ENCODE results near the gene TP73. TPM values are rescaled to one million over a fixed set of nuclear protein-coding genes. Genes with fewer than 3 reads are reported as not detected.

TP73 gene
- total RNA-seq, 1 donor from 2014 or later = 2.2 TPM

DNA sequence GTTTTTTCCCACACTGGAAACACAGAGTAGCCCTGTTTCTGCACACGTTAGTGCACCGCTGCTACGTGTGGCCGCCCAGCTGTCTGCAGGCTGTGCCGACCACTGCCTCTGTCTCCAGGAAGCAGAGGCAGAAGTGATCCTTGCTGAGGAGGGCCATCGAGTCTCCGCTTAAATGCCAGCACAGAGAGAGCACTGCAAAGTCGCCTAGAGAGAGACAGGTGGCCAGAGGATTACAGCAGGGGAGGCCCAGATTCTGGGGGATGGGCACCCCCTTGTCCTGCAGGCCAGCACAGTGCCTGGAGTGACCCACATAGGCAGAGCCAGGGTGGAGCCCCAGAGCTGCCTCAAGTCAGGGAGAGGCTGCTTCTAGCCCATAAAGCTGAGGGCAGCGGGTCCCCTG is 21.4 kb upstream of the TP73 start:
- Mint-ChIP-seq H3K4me3 (ENCODE audit: low read depth) (no peak overlapping the region), H3K27ac (peak overlapping the region; percentile 64)
- TF ChIP-seq CTCF (IDR thresholded peaks at IDR 0.05; ENCODE audit: unreplicated experiment) = no peak

GRCh38 chr1:3631320-3632260 is 20.7 kb upstream of the TP73 start:
- no peak overlapping the region for H3K27ac Mint-ChIP-seq

More for the DNA sequence above, 21.4 kb upstream of the TP73 start:
- no peaks in the 10 kb centered on the region for H3K9me3 Mint-ChIP-seq (ENCODE audit: low read depth)
- H3K36me3 Mint-ChIP-seq (ENCODE audit: insufficient read depth) = peaks cover 8% of the 10 kb centered on the region
- no peaks in the 10 kb centered on the region for H3K27me3 Mint-ChIP-seq
- H3K4me1 Mint-ChIP-seq (ENCODE audit: low read depth) = peaks cover 2% of the 10 kb centered on the region
- DNase-seq (ENCODE audit: low spot score, unreplicated experiment) = no peak

DNA sequence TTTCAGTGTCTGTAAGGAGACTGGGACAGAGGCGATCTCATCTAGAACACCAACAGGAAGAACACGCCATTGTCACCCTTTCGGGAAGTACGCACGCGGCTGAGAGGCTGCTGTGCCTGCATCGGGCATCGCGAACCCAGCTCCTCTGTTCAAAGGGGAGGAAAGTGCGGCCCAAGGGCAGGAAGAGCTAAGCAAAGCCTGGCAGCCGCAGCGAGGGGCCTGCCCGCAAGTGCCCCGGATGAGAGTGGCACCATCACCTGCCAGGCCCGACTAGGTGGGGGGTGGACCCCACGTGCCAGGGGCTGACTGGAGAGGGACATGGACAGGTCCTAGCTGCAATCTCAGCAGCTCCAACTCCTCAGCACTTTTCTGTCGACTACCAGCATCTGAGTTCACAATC is 20.0 kb upstream of the TP73 start:
- Mint-ChIP-seq H3K27ac (no peak overlapping the region), H3K36me3 (ENCODE audit: insufficient read depth) (peaks cover 9% of the 10 kb centered on the region)
- DNase-seq (ENCODE audit: low spot score, unreplicated experiment) = no peak

More at GRCh38 chr1:3631320-3632260, 20.7 kb upstream of the TP73 start:
- no peak overlapping the region for H3K4me3 Mint-ChIP-seq (ENCODE audit: low read depth)
- no peaks in the 10 kb centered on the region for H3K4me1 Mint-ChIP-seq (ENCODE audit: low read depth)
- H3K27me3 Mint-ChIP-seq = no peaks in the 10 kb centered on the region
- no peak for TF ChIP-seq CTCF (IDR thresholded peaks at IDR 0.05; ENCODE audit: unreplicated experiment)
- H3K36me3 Mint-ChIP-seq (ENCODE audit: insufficient read depth) = peaks cover 7% of the 10 kb centered on the region
- H3K9me3 Mint-ChIP-seq (ENCODE audit: low read depth) = no peaks in the 10 kb centered on the region
- DNase-seq (ENCODE audit: low spot score, unreplicated experiment) = no peak

GRCh38 chr1:3632716-3633343 is 19.5 kb upstream of the TP73 start:
- Mint-ChIP-seq H3K4me1 (ENCODE audit: low read depth) (no peaks in the 10 kb centered on the region), H3K27me3 (no peaks in the 10 kb centered on the region), H3K4me3 (ENCODE audit: low read depth) (no peak overlapping the region), H3K9me3 (ENCODE audit: low read depth) (no peaks in the 10 kb centered on the region), H3K36me3 (ENCODE audit: insufficient read depth) (peaks cover 8% of the 10 kb centered on the region), H3K27ac (no peak overlapping the region)
- no peak for DNase-seq (ENCODE audit: low spot score, unreplicated experiment)
- TF ChIP-seq CTCF (IDR thresholded peaks at IDR 0.05; ENCODE audit: unreplicated experiment) = no peak

More for the DNA sequence above, 20.0 kb upstream of the TP73 start:
- no peaks in the 10 kb centered on the region for H3K27me3 Mint-ChIP-seq
- no peaks in the 10 kb centered on the region for H3K9me3 Mint-ChIP-seq (ENCODE audit: low read depth)
- H3K4me1 Mint-ChIP-seq (ENCODE audit: low read depth) = no peaks in the 10 kb centered on the region
- no peak overlapping the region for H3K4me3 Mint-ChIP-seq (ENCODE audit: low read depth)
- TF ChIP-seq CTCF (IDR thresholded peaks at IDR 0.05; ENCODE audit: unreplicated experiment) = no peak

GRCh38 chr1:3633344-3634058 is 18.8 kb upstream of the TP73 start:
- no peak for TF ChIP-seq CTCF (IDR thresholded peaks at IDR 0.05; ENCODE audit: unreplicated experiment)
- no peaks in the 10 kb centered on the region for H3K4me1 Mint-ChIP-seq (ENCODE audit: low read depth)
- no peak overlapping the region for H3K4me3 Mint-ChIP-seq (ENCODE audit: low read depth)
- no peaks in the 10 kb centered on the region for H3K9me3 Mint-ChIP-seq (ENCODE audit: low read depth)
- H3K36me3 Mint-ChIP-seq (ENCODE audit: insufficient read depth) = peaks cover 10% of the 10 kb centered on the region
- no peak for DNase-seq (ENCODE audit: low spot score, unreplicated experiment)
- no peaks in the 10 kb centered on the region for H3K27me3 Mint-ChIP-seq
- H3K27ac Mint-ChIP-seq = no peak overlapping the region
